Measurements from ENCODE around the gene KCTD19. TPM values are rescaled to one million over a fixed set of nuclear protein-coding genes. Genes with fewer than 3 reads are reported as not detected.

KCTD19 gene
- total RNA-seq, 2 donors from 2014 or later, result 7.0 TPM; not detected in 1

DNA sequence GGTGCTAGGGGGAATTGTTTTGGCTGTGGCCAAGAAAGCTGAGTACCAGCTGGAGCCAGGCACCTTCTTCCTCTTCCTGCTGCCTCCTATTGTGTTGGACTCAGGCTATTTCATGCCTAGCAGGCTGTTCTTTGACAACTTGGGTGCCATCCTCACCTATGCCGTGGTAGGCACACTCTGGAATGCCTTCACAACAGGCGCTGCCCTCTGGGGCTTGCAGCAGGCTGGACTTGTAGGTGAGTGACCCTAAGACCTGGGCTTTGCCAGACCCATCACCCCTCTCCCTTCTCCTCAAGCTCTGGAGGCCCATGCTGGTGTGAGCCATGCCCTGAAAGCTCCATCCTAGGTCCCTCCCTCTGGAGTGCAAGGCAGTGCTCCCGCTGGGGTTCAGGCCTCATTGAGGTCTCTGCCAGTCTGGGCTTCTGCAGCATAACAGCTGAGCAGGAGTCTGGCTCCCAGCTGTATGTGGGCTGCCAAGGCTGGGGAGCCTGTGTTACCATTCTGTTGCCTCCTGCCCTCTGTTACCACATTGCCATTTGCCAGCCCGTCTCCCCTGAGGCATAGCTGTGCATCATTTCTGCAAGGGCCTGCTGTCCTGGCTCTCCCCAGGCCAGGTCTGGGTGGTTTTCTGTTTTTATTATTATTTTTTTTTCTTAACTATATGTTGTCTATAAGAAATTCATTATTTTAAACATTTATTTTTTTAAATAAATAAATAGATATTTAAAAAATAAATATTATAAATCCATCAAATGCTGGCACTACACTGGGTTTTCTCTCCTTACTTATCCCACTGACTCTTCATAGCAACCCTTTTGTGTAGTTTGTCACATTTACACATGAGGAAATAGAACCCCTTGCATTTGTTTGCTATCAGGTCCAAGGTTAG, 73.7 kb downstream of the KCTD19 start:
- WGBS, result 80% methylated on average over 4 of the region's 4 CpGs
- Histone ChIP-seq H3K4me3 (no peak overlapping the region), H3K4me1 (replicated peaks) (no peaks in the 10 kb centered on the region), H3K36me3 (no peaks in the 10 kb centered on the region), H3K9me3 (no peaks in the 10 kb centered on the region), H3K27me3 (replicated peaks; ENCODE audit: insufficient read depth) (peaks cover 4% of the 10 kb centered on the region), H3K27ac (no peak overlapping the region)
- DNase-seq (ENCODE audit: low spot score), result no peak
- TF ChIP-seq CTCF (IDR thresholded peaks at IDR 0.05) (no peak), POLR2AphosphoS5 (IDR thresholded peaks at IDR 0.05) (no peak), POLR2A (IDR thresholded peaks at IDR 0.05) (no peak)
- intact Hi-C loops (cut with DNase I), result no loop called here

DNA sequence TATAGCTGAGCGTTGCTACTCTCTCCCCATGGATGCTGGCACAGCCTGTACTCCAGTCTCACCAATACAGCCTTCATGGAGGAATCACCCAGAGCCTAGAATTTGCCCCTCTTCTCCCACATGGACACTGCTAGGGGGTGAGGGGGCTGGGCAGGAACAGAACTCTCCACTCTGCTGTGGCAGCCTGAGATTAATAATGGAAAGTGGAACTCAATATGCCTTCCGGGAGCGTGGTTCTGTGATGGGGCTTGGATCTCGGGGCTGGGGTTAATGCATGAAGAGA, 76.6 kb downstream of the KCTD19 start:
- no peak for DNase-seq (ENCODE audit: low spot score)
- TF ChIP-seq POLR2A (IDR thresholded peaks at IDR 0.05) (no peak), CTCF (IDR thresholded peaks at IDR 0.05) (no peak), POLR2AphosphoS5 (IDR thresholded peaks at IDR 0.05) (no peak)
- no peak overlapping the region for H3K27ac ChIP-seq
- no peaks in the 10 kb centered on the region for H3K36me3 ChIP-seq
- no peak overlapping the region for H3K4me3 ChIP-seq
- WGBS, result 70% methylated on average over 4 of the region's 4 CpGs
- intact Hi-C loops (cut with DNase I), result no loop called here
- no peaks in the 10 kb centered on the region for H3K9me3 ChIP-seq
- peaks cover 4% of the 10 kb centered on the region for H3K27me3 ChIP-seq (replicated peaks; ENCODE audit: insufficient read depth)
- H3K4me1 ChIP-seq (replicated peaks), result peaks cover 6% of the 10 kb centered on the region

DNA sequence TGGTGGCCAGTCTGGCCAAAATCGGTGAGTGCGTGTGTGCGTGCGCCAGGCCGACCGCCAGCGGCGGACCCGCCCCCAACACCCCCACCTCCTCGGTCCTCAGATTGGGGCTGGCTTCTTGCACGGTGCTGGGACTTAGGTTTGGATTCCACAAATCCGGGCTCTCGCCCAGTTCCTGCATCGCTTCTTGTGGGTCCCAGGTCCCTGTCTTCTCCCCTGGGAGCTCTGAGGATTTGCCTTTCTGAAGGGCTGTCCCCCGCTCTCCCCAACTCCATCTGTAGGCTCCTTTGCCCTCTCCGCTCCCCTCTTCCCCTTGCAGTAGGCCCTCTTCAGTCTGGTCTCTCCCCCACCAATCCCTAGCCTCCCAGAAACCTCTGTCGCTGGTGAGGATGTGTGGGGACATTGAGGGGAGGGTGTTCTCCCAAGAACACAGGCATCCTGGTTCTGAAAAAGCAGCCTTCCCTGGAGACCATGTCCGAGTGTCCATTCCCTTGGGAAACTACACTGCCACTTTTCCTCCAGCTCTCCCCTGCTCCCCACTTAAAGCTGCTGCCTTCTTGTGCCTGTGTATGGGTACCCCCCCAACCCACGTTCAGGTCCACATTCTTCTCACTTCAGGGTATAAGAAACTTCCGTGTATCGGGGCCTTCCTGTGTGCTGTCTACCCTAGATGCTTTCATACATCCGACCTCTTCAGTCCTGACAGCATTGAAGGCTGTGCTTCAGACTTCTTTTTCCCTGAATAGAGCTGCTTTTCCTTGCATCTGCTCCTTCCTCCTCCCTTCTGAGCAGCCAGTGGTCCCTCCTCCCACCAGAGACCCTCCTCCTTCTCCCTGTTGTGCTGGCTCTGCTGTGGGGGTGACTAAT, 77.1 kb downstream of the KCTD19 start:
- DNase-seq (ENCODE audit: low spot score), result no peak
- Histone ChIP-seq H3K4me3 (peak overlapping the region; percentile 34 to 45), H3K27me3 (replicated peaks; ENCODE audit: insufficient read depth) (peaks cover 4% of the 10 kb centered on the region), H3K4me1 (replicated peaks) (peaks cover 6% of the 10 kb centered on the region), H3K36me3 (no peaks in the 10 kb centered on the region), H3K27ac (no peak overlapping the region), H3K9me3 (no peaks in the 10 kb centered on the region)
- intact Hi-C loops (cut with DNase I), result no loop called here
- WGBS, result 11% methylated on average over 22 of the region's 22 CpGs
- TF ChIP-seq POLR2A (IDR thresholded peaks at IDR 0.05) (no peak), POLR2AphosphoS5 (IDR thresholded peaks at IDR 0.05) (no peak), CTCF (IDR thresholded peaks at IDR 0.05) (no peak)

- H3K36me3 ChIP-seq, result no peaks in the 10 kb centered on the region
- WGBS, result under 1% methylated on average over 57 of the region's 75 CpGs
- H3K27me3 ChIP-seq (replicated peaks; ENCODE audit: insufficient read depth), result peaks cover 4% of the 10 kb centered on the region
- intact Hi-C loops (cut with DNase I), result no loop called here
- no peaks in the 10 kb centered on the region for H3K9me3 ChIP-seq
- TF ChIP-seq POLR2AphosphoS5 (IDR thresholded peaks at IDR 0.05) (no peak), CTCF (IDR thresholded peaks at IDR 0.05) (peak in 2 of 4 experiments; percentile 31 to 40), POLR2A (IDR thresholded peaks at IDR 0.05) (no peak)
- peaks cover 6% of the 10 kb centered on the region for H3K4me1 ChIP-seq (replicated peaks)
- DNase-seq (ENCODE audit: low spot score), result no peak
- peak within 1 kb of the TSS; percentile 34 to 70 for H3K4me3 ChIP-seq
- H3K27ac ChIP-seq, result peak within 1 kb of the TSS; percentile 31 to 86
Measured at GRCh38 chr16:67248401-67249177, 78.0 kb downstream of the KCTD19 start, which contains the start of gene SLC9A5. Gene SLC9A5 (plus strand): TSS chr16:67248979. CDS start chr16:67249015, 36 bp downstream.

Measured in prostate gland (tissue), 2 donors.